Cardiac fibroblast (primary cell): ENCODE results near the gene CCDC6.
"Not testable (repeated sequence)": the region's sequence is repeated elsewhere in the genome, so short reads cannot be mapped to it uniquely, and the experiment has no call there.

Experiments
- DNase-seq, 2 donors: peaks; one replicate each; pipeline versions ENCODE4 v3.0.0 to v3.0.0-alpha.2; 2010; ENCODE audit warnings: low read depth in 2 of 2
- H3K4me3 ChIP-seq, 2 donors: replicated peaks in 1 of 2; 1 replicate in 1 of 2; 2 replicates in 1 of 2; pipeline ENCODE4 v1.5.1; 2011; ENCODE audit warnings: low read depth in 2 of 2, low read length in 2 of 2, mild to moderate bottlenecking in 2 of 2, moderate library complexity in 1 of 2
- CTCF ChIP-seq: IDR thresholded peaks from one replicate; pipeline ENCODE4 v1.5.1; 2011; ENCODE audit warnings: low read depth, mild to moderate bottlenecking, low read length, inconsistent platforms

Gene CCDC6

DNA sequence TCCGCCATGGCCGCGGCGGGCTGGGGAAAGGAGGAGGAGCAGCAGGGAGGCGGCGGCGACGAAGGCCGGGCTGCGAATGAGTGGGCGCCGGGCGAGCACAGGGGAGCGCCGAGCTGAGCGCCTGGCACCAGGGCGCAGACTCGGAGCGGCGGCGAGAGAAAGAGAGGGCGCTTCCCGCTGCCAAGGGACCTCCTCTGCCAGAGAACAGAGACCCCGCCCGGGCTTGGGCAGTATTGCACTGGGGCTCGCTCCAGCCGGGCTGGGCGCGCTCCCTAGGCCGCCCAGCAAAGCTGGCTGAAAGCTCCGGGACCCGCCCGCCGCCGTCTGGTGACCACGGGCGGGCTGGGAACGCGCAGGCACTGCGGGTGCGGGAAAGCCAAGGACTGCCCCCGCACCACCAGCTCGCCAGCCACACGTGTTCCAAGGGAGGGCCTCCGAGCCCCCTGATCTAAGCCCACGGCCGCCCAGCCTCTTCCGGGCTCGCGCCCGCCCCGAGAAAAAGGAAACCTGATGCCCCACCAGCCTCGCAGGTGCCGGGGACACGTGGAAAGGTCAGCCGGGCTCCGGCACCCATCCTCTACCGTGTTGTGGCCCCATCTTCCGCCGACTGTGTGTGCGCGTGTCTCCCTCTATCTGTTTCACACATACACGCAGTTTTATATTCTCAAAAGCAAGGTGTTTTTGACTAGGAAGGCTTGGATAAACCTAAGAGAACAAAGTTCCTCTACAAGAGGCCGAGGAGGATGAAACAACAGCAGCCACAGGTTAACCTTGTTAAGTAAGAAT lies at the start of gene CCDC6:
Gene CCDC6 (minus strand): TSS at position 140 of the 786 bp plus-strand sequence. CDS start 132 bp downstream, at position 8.
- TF ChIP-seq CTCF: peak; percentile 59
- H3K4me3 ChIP-seq: peak within 1 kb of the TSS; percentile 88 to 100
- DNase-seq: peak; percentile 92 to 96

DNA sequence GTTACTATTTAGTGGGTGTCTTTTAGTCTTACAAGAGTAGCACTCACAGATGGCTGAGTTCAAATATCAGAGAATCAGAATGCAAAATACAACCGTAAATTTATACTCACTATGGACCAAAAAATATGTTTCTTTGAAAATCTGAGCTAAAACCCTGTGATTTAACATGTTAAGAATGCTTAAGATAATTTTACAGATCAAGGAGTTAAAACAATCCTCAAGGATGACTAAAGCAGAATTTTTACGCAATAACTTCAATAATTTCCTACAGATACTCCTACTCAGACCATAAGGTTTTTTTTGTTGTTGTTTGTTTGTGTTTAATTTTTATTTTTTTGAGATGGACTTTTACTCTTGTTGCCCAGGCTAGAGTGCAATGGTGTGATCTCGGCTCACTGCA lies 47.9 kb upstream of the CCDC6 start:
- TF ChIP-seq CTCF: no peak
- H3K4me3 ChIP-seq: no peak overlapping the region
- DNase-seq: peak; percentile 8 to 46

DNA sequence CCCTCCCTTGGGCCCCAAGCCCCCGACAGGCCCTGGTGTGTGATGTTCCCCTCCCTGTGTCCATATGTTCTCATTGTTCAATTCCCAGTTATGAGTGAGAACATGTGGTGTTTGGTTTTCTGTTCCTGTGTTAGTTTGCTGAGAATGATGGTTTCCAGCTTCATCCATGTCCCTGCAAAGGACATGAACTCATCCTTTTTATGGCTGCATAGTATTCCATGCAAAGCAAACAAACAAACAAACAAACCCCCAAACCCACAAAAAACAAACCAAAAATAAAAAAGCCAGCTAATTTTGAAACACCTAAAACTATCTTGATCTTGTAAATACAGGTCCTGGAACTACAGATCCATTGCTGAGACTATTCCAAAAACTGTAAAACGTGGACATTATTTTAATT lies 47.4 kb upstream of the CCDC6 start:
- not testable (repeated sequence) for DNase-seq

GRCh38 chr10:59950105-59950504 lies 43.7 kb upstream of the CCDC6 start:
- no peak for TF ChIP-seq CTCF
- DNase-seq: no peak
- no peak overlapping the region for H3K4me3 ChIP-seq

More for the DNA sequence above, 47.4 kb upstream of the CCDC6 start:
- H3K4me3 ChIP-seq: not testable (repeated sequence)

- no peak for DNase-seq
- no peak for TF ChIP-seq CTCF
- no peak overlapping the region for H3K4me3 ChIP-seq
These were observed 43.3 kb upstream of the CCDC6 start for GRCh38 chr10:59949608-59950007.

GRCh38 chr10:59945991-59946390 lies 39.6 kb upstream of the CCDC6 start:
- DNase-seq: no peak
- no peak overlapping the region for H3K4me3 ChIP-seq
- TF ChIP-seq CTCF: no peak

DNA sequence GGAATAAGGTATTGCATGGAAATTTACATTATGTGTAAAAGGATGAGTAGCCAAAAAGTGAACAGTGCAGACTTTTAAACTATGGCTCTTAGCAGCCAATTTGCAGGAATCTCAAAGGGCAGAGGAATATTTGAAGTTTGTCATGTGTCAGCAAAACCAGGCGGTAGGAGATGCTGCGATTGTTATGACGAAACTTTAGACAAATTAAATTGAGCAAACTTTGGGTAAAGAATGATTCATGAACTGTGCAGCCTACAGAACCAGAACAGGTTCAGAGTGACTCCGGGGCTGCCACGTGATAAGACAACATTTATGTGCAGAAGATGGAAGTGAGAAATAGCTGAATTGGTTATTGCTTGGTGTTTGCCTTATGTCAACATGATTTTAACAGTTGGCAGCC lies 39.2 kb upstream of the CCDC6 start:
- DNase-seq: no peak
- TF ChIP-seq CTCF: no peak
- H3K4me3 ChIP-seq: no peak overlapping the region
